DMS114 treated with DMSO at 0.1 percent for 48 hours (cell line): ENCODE data around the gene RAD51B.
"Not testable (repeated sequence)": the region's sequence is repeated elsewhere in the genome, so short reads cannot be mapped to it uniquely, and the experiment has no call there.

ENCODE experiments used
- DNase-seq: peaks from one replicate; lab custom pipeline; 2025; ENCODE audit not compliant: unreplicated experiment; lab: John Stamatoyannopoulos, UW

Gene RAD51B

DNA sequence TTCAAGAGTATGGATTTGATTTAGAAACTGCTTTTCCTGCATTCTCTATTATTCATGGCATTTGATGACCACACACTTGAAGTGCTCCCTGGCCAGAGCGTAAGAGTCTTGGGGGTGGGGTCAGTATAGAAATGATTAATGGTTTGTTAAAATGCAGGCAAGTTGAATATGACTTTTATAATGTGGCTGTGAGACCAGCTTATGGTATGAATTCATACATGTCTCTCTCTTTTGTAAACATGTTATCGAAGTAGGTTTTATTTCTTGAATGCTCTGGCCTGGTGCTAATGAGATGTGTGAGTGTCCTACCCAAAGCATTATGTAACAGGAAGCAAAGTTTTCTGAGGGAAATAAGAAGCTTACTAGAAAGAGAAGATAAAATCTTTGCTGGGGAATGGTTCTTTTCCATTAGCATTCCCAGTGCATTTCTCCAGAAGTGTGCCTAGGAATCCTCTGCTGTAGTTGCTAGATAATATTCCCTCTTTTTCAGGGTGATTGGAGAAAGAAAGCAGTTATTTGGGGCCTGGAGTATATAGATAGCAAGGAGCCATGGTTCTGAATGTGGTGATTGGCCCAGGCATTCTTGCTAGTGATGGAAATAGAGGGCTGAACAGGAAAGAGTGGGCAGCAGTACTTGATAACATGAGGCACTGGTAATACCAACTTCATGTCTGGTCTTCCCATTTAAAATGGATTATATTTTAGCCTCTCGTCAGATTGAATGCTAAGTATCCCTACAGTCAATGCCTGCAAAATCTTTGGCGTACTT is 289.7 kb downstream of the RAD51B start:
- no peak for DNase-seq

DNA sequence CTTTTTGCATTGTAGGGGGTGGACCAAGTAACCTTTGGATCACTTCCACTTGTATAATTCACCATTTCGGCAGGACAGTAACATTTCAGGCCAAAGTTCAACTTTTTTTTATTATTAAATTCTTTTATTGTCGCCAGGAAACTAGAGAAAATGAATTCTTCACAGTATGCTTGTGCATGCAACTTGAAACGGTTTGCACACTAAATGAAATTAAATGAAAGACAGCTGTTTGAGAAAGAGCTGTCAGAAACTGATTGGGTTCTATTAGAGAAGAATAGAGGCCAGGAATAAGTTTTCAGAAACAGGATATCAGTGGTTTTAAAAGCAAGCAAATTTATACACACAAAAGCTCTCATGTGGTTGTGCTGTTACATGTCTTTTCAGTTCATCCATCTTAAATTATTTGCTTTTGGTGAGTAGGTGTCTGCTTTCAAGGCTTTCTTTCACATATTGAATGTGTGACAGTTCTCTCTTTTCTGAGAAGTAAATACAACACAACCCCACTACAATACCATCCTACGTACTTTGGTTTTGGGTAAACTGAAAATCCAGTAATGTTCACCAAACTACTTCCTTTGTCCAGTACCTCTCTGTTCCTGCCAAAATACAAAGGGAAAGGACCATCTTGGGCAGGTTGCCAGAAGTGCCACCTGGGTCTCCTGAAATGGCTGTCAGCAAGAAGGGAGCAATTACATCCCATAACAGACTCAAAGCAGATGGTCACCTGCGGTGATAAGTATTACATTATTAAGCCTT is 291.7 kb downstream of the RAD51B start:
- no peak for DNase-seq

DNA sequence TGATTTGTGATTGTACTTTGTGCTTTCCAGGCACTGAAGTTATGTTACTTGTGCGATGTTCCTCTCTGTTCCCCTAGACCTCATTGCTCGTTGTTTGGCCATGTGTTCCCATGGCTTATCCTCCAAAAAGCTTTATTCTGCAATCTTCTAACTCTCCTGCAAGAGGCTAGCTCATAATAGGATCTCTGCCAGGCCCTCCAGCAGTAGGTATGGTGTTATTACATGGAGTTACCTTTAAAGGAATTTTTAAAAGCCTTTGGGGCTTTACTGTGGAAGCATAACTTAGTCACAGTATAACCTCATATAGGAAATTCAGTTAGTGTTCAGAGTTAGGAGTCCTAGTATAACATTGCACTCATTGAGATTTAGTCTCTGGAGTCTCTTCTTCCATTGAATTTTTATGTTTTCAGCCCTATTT is 292.3 kb downstream of the RAD51B start:
- DNase-seq, result no peak

GRCh38 chr14:68112442-68112841 is 292.9 kb downstream of the RAD51B start:
- DNase-seq, result no peak

- no peak for DNase-seq
These were observed 293.9 kb downstream of the RAD51B start for GRCh38 chr14:68113343-68113930.

DNA sequence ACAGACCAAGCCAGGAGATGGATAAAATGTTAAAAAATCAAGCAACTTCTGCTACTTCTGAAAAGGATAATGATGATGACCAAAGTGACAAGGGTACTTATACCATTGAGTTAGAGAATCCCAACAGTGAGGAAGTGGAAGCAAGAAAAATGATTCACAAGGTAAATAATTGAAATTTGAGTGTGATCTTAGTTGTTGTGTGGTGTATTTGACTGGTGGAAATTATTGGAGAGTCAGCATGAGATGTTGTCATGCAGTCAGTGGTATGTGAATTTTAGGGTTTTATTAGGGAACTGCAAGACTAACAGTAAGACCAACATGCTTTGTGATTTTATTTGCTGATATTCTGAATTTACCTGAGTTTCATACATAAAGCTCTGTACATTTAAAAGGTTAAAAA is 296.4 kb downstream of the RAD51B start:
- DNase-seq, result not testable (repeated sequence)

GRCh38 chr14:68122651-68123050 is 303.1 kb downstream of the RAD51B start:
- DNase-seq, result no peak

- DNase-seq, result no peak
These were observed 304.5 kb downstream of the RAD51B start for GRCh38 chr14:68124050-68124449.

- no peak for DNase-seq
These were observed 305.6 kb downstream of the RAD51B start for GRCh38 chr14:68124979-68125731.

DNA sequence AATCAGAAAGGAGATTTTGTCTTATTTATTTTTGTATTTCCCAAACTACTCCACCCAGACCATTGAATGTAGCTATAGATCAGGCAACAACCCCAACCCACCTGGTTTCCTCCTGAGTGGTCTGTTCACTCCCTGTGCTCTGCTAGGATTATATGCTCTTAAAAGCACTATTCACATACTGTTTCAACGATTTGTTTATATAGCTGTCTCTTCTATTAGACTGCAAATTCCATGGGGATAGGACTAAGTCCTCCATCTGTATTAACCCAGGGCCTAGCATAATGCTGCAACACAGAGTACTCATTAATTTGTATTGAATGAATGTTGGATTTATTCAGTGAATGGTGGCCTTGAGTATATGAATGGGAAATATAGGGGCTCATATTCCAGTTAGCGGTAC is 307.6 kb downstream of the RAD51B start:
- DNase-seq, result no peak

DNA sequence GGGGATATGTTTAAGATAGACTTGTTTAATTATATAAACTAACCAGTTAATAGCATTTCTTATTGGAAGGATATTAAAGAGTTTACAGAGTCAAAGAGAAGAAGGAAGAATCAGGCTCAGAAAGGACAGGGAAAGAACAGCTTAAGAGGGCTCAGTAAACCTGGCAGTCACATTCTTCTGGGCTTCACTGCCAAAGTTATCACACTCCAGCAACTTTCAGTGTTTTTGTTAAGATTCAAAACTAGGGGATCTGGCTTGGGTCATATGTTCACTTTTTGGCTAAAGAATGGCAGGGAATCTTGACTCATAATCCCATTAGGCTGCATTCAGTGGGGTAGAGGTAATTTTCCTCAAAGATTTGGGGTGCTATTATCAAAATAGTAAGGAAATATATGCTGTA is 312.3 kb downstream of the RAD51B start:
- DNase-seq, result no peak

DNA sequence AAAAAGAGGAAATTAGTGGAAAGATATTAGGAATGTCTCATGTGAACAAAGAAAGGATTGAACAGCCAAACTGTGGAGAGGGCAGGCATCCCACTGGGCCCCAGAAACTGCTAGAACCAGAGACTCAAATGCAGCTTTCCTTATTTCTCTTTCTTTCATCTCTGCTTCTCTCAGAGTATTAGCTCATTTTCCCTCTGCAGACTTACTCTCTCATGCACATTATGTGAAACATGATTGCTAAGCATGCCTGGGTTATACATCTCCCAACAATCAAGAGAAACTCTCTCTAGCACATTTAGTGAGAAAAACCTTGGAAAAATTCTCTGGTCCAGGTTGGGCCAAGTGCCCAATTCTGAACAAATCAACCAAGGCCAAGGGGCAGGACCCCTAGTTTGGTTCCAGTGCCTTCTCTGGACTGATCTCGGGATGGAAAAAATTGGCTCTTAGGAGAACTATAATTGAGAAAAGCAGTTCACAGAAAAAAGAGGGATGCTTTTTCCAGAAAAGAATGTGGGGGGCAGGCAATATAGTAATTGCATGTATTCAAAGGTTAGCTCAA is 313.1 kb downstream of the RAD51B start:
- no peak for DNase-seq

DNA sequence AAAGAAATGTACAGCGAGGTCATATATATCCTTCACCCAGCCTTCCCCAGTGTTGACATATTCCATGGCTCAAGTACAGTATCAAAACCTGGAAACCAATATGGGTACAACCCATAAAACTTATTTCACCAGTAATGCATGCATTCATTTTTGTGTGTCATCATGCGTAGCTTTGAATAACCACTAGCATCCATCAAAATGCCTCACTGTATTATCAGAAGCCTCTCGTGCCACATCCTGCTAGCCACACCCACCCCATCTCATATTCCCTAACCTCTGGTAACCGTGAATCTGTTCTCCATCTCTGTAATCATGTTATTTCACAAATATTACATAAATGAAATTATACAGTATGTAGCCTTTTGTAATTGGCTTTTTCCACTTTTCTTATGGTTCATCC is 314.3 kb downstream of the RAD51B start:
- DNase-seq, result no peak

- no peak for DNase-seq
These were observed 315.4 kb downstream of the RAD51B start for GRCh38 chr14:68135028-68135427.

- DNase-seq, result no peak
These were observed 316.0 kb downstream of the RAD51B start for GRCh38 chr14:68135566-68135965.

DNA sequence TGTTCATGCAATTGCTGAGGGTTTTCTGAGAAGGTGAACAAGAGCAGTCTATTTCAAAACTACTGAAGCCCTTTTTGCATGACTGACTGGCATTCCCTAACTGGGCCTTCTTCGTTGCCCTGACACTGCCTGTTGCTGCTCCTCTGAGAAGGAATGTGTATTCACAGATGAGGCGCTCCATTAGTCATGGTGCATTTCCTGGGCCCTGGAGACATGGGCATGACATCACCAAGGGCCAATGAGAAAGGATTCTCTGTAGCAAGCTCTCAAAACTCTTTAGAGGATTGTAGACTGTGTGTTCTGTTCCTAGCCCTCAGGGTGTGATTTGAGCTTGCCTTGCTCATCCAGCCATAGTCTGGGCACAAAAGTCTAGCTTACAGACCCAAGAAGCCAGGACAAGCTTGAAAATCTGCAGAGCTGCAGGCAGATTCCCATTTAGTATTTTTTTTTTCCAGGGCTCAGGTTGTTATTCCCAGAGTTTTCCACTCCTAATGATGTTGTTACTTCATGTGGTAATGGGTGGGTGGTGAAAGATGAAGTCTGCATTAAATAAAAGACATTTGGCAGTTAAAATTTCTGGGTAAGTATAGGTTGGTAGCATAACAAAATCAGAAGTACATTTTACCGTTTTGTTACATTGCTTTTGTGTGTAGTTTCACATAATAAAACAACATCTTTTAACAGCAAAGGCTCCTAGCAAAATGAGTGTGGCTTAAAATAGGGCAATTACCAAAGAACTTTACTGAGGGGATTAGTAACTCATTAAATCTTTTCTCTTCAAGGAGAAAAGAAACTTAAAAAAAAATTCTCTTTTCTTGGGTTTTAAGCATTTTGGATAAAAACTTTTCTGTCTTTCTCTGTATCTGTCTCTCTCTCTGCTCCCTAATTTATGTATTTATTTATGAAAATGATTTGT is 318.4 kb downstream of the RAD51B start:
- DNase-seq, result no peak

DNA sequence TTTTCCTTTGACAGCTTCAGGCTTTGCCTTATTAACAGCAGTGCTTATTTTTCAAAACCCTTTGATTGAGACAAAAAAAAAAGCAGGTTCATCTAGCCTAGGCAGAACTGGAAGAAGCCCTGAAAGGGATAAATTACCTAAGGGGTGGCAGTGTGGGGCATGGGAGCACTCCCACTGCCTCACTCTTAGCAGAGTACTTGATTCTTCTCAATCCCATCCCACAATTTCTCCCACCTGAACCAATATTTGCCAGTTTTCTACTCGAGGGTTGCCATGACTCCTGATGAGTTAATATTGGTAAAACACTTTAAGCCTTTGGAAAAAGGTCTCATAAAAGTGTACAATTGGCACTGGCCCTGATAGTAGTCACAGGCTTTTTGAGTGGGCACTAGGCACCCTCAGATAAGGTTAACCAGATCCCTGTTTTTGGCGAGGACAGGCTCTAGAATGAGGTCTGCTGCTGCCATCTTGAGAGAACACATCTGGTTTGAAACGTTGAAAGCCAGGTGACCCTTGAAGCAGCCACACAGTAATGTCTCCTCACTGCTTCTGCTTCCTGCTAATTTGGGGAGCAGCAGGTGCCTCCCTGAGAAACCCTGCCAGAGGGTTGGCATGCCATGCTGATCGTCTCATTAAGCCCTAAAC is 320.0 kb downstream of the RAD51B start:
- DNase-seq, result no peak

- DNase-seq, result no peak
These were observed 320.6 kb downstream of the RAD51B start for GRCh38 chr14:68140076-68140741.

DNA sequence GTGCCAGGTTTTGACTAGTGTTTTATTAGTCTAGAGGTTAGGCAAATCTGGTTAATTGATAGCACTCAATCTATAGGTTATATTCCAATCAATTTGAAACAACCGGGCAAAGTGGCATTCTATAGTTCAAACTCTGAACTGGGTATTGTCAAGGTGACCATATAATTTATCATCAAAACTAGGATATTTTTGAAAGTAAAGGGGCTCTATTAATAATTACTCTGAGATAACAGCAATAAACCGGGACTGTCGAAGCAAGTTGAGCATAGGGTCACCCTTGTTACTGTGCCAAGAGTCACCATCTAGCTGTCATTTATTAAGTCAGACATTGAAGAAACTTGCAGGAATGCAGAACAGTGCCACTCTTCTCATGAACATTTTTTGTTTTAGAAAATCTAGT is 321.2 kb downstream of the RAD51B start:
- DNase-seq, result no peak
